NT2/D1 (cell line): Measurements from ENCODE around the gene IFRD2.

Experiments used
- SUZ12 ChIP-seq: IDR thresholded peaks from 2 replicates; pipeline ENCODE4 v1.6.1; 2011; ENCODE audit not compliant: insufficient read length, insufficient read depth; ENCODE audit errors: extremely low read depth
- ZNF274 ChIP-seq: IDR thresholded peaks from 2 replicates; pipeline ENCODE4 v1.6.1; 2011; ENCODE audit warnings: mild to moderate bottlenecking, low read depth, low read length

DNA sequence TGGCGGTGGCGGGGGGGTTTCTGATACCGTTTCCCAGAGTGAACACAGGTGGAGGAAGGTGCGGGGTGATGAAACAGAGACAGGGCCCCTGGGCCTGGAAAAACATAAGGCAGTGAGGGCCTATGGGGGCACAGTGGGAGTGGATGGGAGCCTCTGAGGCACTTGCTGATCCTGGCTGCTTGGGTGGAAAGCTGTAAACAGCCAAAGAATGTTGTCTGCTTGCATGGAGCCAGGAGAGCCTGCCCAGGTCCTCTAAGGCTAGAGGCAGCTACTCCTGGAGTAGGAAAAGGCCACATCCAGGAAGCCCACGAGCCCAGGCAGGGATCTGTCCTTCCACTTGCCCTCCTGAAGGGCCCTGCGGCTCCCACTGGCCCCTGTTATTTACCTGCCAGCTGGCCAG, 26.2 kb downstream of the IFRD2 start:
- TF ChIP-seq SUZ12: no peak
- no peak for TF ChIP-seq ZNF274
